ENCODE results near the gene CIAO1. TPM values are rescaled to one million over a fixed set of nuclear protein-coding genes. Genes with fewer than 3 reads are reported as not detected.
A peak's percentile ranks its signal among the peaks of the same experiment; 100 is the strongest.

CIAO1 gene
- total and polyA plus RNA-seq, 2 of the 13 experiments (the other 11 are each of a cell fraction or from before 2014, with no cell fraction given) = 99.3 to 120 TPM

DNA sequence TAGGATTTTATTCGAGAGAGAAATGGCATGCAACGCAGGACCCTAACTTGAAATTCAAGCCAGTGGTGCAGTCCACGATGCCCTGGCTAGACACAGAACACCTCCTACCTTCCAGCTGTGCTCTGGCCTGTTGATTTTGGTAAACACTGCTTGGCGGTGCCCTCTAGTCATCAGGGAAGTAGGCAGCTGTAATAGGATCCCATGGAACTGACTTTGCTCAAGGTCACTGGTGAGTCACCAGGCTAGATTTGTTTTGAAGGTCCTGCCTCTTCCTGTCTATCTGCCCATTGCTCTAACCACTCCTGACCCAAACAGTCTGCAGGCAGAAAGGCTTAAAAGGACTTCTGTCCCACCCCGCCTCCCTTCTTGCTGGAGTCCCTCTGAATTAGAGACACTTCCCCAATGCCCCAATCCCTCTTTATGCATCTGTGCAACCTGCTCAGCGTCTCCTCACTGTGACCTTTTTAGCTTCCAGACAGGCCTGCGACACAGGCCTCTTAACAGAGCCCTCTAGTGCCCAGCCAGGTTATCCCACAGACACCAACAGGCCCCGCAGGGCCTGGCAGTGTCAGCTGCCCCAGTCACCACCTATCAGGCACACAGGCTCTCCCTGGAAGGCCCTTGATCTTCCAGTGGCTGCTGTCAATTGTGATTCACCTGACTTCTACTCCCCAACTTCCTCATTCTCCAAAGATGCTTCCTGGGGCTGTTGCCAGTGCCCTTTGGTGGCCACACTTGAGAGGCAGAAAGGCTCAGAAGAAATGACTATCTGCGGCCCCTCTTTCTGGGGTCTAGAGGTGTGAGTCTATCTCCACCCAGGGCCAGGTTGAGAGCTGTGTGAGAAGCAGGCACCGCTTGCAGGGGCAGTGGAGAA, 5.4 kb upstream of the CIAO1 start (continued):
- TF ChIP-seq TRAFD1 (CRISPR knock-in tag; IDR thresholded peaks at IDR 0.05; ENCODE audit: borderline replicate concordance) (no peak), MTA1 (CRISPR knock-in tag; IDR thresholded peaks at IDR 0.05; ENCODE audit: borderline replicate concordance) (peak; percentile 58; the same call in 1 of the 2 replicates), FOSL1 (CRISPR knock-in tag; IDR thresholded peaks at IDR 0.05; ENCODE audit: borderline replicate concordance) (peak; percentile 98), RBAK (CRISPR knock-in tag; IDR thresholded peaks at IDR 0.05) (0 out of 2 replicates have a peak, but pooled peaks have one; percentile 15)
- TF ChIP-seq, protein P1, sequence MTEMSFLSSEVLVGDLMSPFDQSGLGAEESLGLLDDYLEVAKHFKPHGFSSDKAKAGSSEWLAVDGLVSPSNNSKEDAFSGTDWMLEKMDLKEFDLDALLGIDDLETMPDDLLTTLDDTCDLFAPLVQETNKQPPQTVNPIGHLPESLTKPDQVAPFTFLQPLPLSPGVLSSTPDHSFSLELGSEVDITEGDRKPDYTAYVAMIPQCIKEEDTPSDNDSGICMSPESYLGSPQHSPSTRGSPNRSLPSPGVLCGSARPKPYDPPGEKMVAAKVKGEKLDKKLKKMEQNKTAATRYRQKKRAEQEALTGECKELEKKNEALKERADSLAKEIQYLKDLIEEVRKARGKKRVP (CRISPR knock-in tag; IDR thresholded peaks at IDR 0.05) = peak in 1 of 2 experiments; percentile 50; a peak in 1 of 4 replicates

DNA sequence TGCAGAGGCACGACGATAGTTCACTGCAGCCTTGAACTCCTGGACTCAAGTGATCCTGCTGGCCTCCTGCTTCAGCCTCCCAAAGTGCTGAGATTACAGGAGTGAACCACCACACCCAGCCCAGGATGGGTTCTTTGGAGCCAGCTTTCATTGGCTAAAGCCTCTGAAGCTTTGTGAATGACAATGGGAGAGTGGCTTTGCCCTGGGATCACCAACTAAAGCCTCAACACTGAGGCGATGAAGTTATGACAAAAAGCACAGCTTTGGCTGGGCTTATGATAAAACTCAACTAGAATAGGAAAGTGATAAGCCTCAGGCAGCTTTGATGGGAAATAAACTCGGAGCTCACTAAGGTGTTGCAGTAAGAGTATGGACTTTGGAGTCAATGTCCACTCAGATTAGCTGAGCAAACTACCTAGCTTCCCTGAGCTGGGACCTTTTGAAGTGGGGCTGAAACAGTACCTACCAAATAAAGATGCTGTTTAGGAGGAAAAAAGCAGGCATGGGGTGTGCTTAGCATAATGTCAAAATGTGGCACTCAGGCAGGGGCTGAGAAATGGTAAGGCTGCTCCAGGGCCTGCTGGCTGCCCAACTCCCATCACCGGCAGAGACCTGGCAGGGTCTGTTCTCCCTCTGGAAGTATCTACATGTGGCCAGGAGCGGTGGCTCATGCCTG, 4.6 kb upstream of the CIAO1 start:
- POLR2A ChIA-PET = interaction anchor here (0.7 to 4.4 kb wide), 16 partner anchors 8 to 607 kb away, joined by 3 to 91 read pairs (median 8); partner anchors contain the start of genes ITPRIPL1, NCAPH, SNRNP200 and STARD7
- TF ChIP-seq ZSCAN21 (CRISPR knock-in tag; IDR thresholded peaks at IDR 0.05; ENCODE audit: borderline replicate concordance) (0 out of 2 replicates have a peak, but pooled peaks have one; percentile 48), ZNF816 (CRISPR knock-in tag; IDR thresholded peaks at IDR 0.05; ENCODE audit: borderline replicate concordance) (no peak), ZKSCAN8 (CRISPR knock-in tag; IDR thresholded peaks at IDR 0.05; ENCODE audit: borderline replicate concordance) (no peak), ZNF274 (CRISPR knock-in tag; IDR thresholded peaks at IDR 0.05) (no peak; the same call in 1 of the 2 replicates), NFIB (CRISPR knock-in tag; IDR thresholded peaks at IDR 0.05; ENCODE audit: borderline replicate concordance) (no peak), JDP2 (CRISPR knock-in tag; IDR thresholded peaks at IDR 0.05; ENCODE audit: borderline replicate concordance) (no peak), YEATS2 (CRISPR knock-in tag; IDR thresholded peaks at IDR 0.05; ENCODE audit: borderline replicate concordance) (no peak; the same call in 1 of the 2 replicates), SYNCRIP (IDR thresholded peaks at IDR 0.05; ENCODE audit: insufficient read depth, low read depth, low read length) (no peak), ZBTB8A (CRISPR knock-in tag; IDR thresholded peaks at IDR 0.05; ENCODE audit: borderline replicate concordance, low read depth) (no peak), HHEX (CRISPR knock-in tag; IDR thresholded peaks at IDR 0.05) (peak; percentile 33; the same call in 1 of the 2 replicates), DMAP1 (CRISPR knock-in tag; IDR thresholded peaks at IDR 0.05) (no peak), SNAPC5 (CRISPR knock-in tag; IDR thresholded peaks at IDR 0.05; ENCODE audit: borderline replicate concordance) (no peak), GTF2F1 (IDR thresholded peaks at IDR 0.05; ENCODE audit: low read length) (no peak)

More for the DNA sequence above, 4.6 kb upstream of the CIAO1 start:
- H3K27ac ChIP-seq (ENCODE audit: extremely low read length, insufficient read depth, low read length) = peak overlapping the region; percentile 92
- 6% methylated on average over 6 of the region's 6 CpGs for WGBS (ENCODE audit: low lambda C conversion rate)
- H3K36me3 ChIP-seq (replicated peaks in 1 of 2; ENCODE audit: control insufficient read depth in 1 of 2, insufficient read depth in 2 of 2, low read length in 2 of 2) = peaks cover 10 to 28% of the 10 kb centered on the region in 2 experiments
- peak overlapping the region; percentile 19 to 68 (median 31) for H3K4me3 ChIP-seq (replicated peaks in 1 of 3; ENCODE audit: insufficient read depth in 1 of 3, low read depth in 2 of 3, low read length in 3 of 3)
- peak overlapping the region; percentile 98 for H3K4me2 ChIP-seq (ENCODE audit: low read depth, low read length)
- no peak overlapping the region for H2AFZ ChIP-seq (ENCODE audit: low read length)
- H3K4me1 ChIP-seq (ENCODE audit: insufficient read depth, low read length) = peaks cover 74% of the 10 kb centered on the region
- ATAC-seq (peak; percentile 5; the same call in 2 of the 3 replicates), FAIRE-seq (peak; percentile 82), DNase-seq (ENCODE audit: low spot score) (peak; percentile 87)
- no peaks in the 10 kb centered on the region for H4K20me1 ChIP-seq (ENCODE audit: insufficient read depth, low read length)
- H3K9ac ChIP-seq (ENCODE audit: insufficient read depth, low read depth, low read length) = peak overlapping the region; percentile 66
- H3K9me3 ChIP-seq (ENCODE audit: low read length) = no peaks in the 10 kb centered on the region
- H3K27me3 ChIP-seq (ENCODE audit: control insufficient read depth in 1 of 2, insufficient read depth in 2 of 2, low read length in 2 of 2) = no peaks in the 10 kb centered on the region; a peak in 1 of 5 replicates
- no TSS peak for BruUV-seq (replicated peaks)
- in situ Hi-C loops (cut with HindIII; ENCODE audit: extremely low pct_ligation_motif_present, low pct_unique_long_range_greater_than_20kb) = loop anchor here (5.0 kb wide), 2 partner anchors 54 to 119 kb away; partner anchors contain the start of gene STARD7
- CTCF ChIA-PET (ENCODE audit: low intra/inter-chr PET ratio, low total read pairs) = no interaction called here
- intact Hi-C loops (cut with micrococcal nuclease; ENCODE audit: unreplicated experiment) = loop anchor here (2.0 kb wide), 1 partner anchor 123 kb away; the partner anchor contains the start of gene ASTL
- peaks cover 71% of the 10 kb centered on the region for H3K79me2 ChIP-seq (ENCODE audit: insufficient read depth, low read length)

All from HepG2 (cell line).